ENCODE data around the gene VASN. TPM values are rescaled to one million over a fixed set of nuclear protein-coding genes. Genes with fewer than 3 reads are reported as not detected.
"Not testable (repeated sequence)": the region's sequence is repeated elsewhere in the genome, so short reads cannot be mapped to it uniquely, and the experiment has no call there.

The VASN gene
- total RNA-seq, 2 experiments from 2014 or later = not detected

GRCh38 chr16:4341250-4341649, 30.4 kb upstream of the VASN start:
- DNase-seq = no peak
- CTCF ChIA-PET = interaction anchor here (0.5 to 1.1 kb wide), 4 partner anchors 9 to 153 kb away, joined by 3 read pairs; no protein-coding TSS in a partner anchor
- ATAC-seq = no peak
- no peak overlapping the region for H3K4me3 Mint-ChIP-seq
- H3K27me3 Mint-ChIP-seq = no peaks in the 10 kb centered on the region
- H3K4me1 Mint-ChIP-seq = peaks cover 4% of the 10 kb centered on the region
- no peaks in the 10 kb centered on the region for H3K36me3 Mint-ChIP-seq
- no peak overlapping the region for H3K27ac Mint-ChIP-seq
- no peaks in the 10 kb centered on the region for H3K9me3 Mint-ChIP-seq (ENCODE audit: low read depth)

- Mint-ChIP-seq H3K4me3 (no peak overlapping the region), H3K27me3 (no peaks in the 10 kb centered on the region), H3K27ac (peak overlapping the region; percentile 18), H3K36me3 (no peaks in the 10 kb centered on the region), H3K4me1 (peaks cover 7% of the 10 kb centered on the region), H3K9me3 (ENCODE audit: low read depth) (no peaks in the 10 kb centered on the region)
- ATAC-seq (no peak), DNase-seq (no peak)
- CTCF ChIA-PET = no interaction called here
Observed at GRCh38 chr16:4342866-4343744, 28.5 kb upstream of the VASN start.

- DNase-seq; H3K27ac Mint-ChIP-seq; H3K9me3 Mint-ChIP-seq (ENCODE audit: low read depth); ATAC-seq; H3K27me3 Mint-ChIP-seq; H3K36me3 Mint-ChIP-seq; H3K4me3 Mint-ChIP-seq: not testable (repeated sequence)
- CTCF ChIA-PET = interaction anchor here (0.6 kb wide), 1 partner anchor 42 kb away, joined by 3 read pairs; no protein-coding TSS in a partner anchor
- H3K4me1 Mint-ChIP-seq = peaks cover 10% of the 10 kb centered on the region
Observed at GRCh38 chr16:4344300-4344982, 27.2 kb upstream of the VASN start.

- Mint-ChIP-seq H3K9me3 (ENCODE audit: low read depth) (no peaks in the 10 kb centered on the region), H3K4me1 (peaks cover 16% of the 10 kb centered on the region), H3K27ac (peak overlapping the region; percentile 70), H3K36me3 (no peaks in the 10 kb centered on the region), H3K27me3 (no peaks in the 10 kb centered on the region), H3K4me3 (no peak overlapping the region)
- ATAC-seq = no peak
- DNase-seq = no peak
- CTCF ChIA-PET = interaction anchor here (0.6 to 1.0 kb wide), 2 partner anchors 43 to 91 kb away, joined by 3 to 5 read pairs; no protein-coding TSS in a partner anchor
Observed at GRCh38 chr16:4344983-4345835, 26.4 kb upstream of the VASN start.

- CTCF ChIA-PET = interaction anchor here (1.0 to 1.9 kb wide), 3 partner anchors 18 to 92 kb away, joined by 4 to 5 read pairs (median 5); no protein-coding TSS in a partner anchor
- Mint-ChIP-seq H3K27me3 (no peaks in the 10 kb centered on the region), H3K4me1 (peaks cover 20% of the 10 kb centered on the region), H3K9me3 (ENCODE audit: low read depth) (no peaks in the 10 kb centered on the region), H3K4me3 (no peak overlapping the region), H3K36me3 (no peaks in the 10 kb centered on the region), H3K27ac (peak overlapping the region; percentile 70)
- no peak for DNase-seq
- no peak for ATAC-seq
Observed at GRCh38 chr16:4345836-4346781, 25.5 kb upstream of the VASN start.

GRCh38 chr16:4347010-4347409, 24.6 kb upstream of the VASN start:
- H3K4me1 Mint-ChIP-seq = peaks cover 27% of the 10 kb centered on the region
- H3K4me3 Mint-ChIP-seq = no peak overlapping the region
- no peak overlapping the region for H3K27ac Mint-ChIP-seq
- H3K27me3 Mint-ChIP-seq = no peaks in the 10 kb centered on the region
- CTCF ChIA-PET = interaction anchor here (0.9 to 1.9 kb wide), 5 partner anchors 12 to 93 kb away, joined by 3 to 5 read pairs (median 4); no protein-coding TSS in a partner anchor
- ATAC-seq (no peak), DNase-seq (no peak)
- no peaks in the 10 kb centered on the region for H3K36me3 Mint-ChIP-seq
- H3K9me3 Mint-ChIP-seq (ENCODE audit: low read depth) = no peaks in the 10 kb centered on the region

GRCh38 chr16:4347765-4348509, 23.7 kb upstream of the VASN start:
- CTCF ChIA-PET = interaction anchor here (0.9 to 1.9 kb wide), 5 partner anchors 11 to 94 kb away, joined by 3 to 5 read pairs (median 4); no protein-coding TSS in a partner anchor
- no peak overlapping the region for H3K4me3 Mint-ChIP-seq
- no peaks in the 10 kb centered on the region for H3K36me3 Mint-ChIP-seq
- H3K27ac Mint-ChIP-seq = peak overlapping the region; percentile 9
- no peaks in the 10 kb centered on the region for H3K27me3 Mint-ChIP-seq
- peaks cover 27% of the 10 kb centered on the region for H3K4me1 Mint-ChIP-seq
- ATAC-seq = no peak
- DNase-seq = no peak
- H3K9me3 Mint-ChIP-seq (ENCODE audit: low read depth) = no peaks in the 10 kb centered on the region

GRCh38 chr16:4349332-4349731, 22.3 kb upstream of the VASN start:
- peak overlapping the region; percentile 19 for H3K27ac Mint-ChIP-seq
- CTCF ChIA-PET = interaction anchor here (0.6 to 3.5 kb wide), 6 partner anchors 21 to 1450 kb away, joined by 3 to 21 read pairs (median 5); no protein-coding TSS in a partner anchor
- no peak for ATAC-seq

GRCh38 chr16:4350365-4350786, 21.3 kb upstream of the VASN start:
- Mint-ChIP-seq H3K4me3 (peak overlapping the region; percentile 84), H3K27ac (peak overlapping the region; percentile 87), H3K36me3 (peaks cover 9% of the 10 kb centered on the region), H3K9me3 (ENCODE audit: low read depth) (no peaks in the 10 kb centered on the region), H3K27me3 (no peaks in the 10 kb centered on the region), H3K4me1 (peaks cover 24% of the 10 kb centered on the region)
- CTCF ChIA-PET = interaction anchor here (0.8 to 3.5 kb wide), 8 partner anchors 9 to 96 kb away, joined by 3 to 21 read pairs (median 4); no protein-coding TSS in a partner anchor
- ATAC-seq = peak; percentile 11
- DNase-seq = no peak

More at GRCh38 chr16:4349332-4349731, 22.3 kb upstream of the VASN start:
- H3K4me3 Mint-ChIP-seq = no peak overlapping the region
- peaks cover 27% of the 10 kb centered on the region for H3K4me1 Mint-ChIP-seq
- H3K36me3 Mint-ChIP-seq = peaks cover 6% of the 10 kb centered on the region
- DNase-seq = no peak
- no peaks in the 10 kb centered on the region for H3K9me3 Mint-ChIP-seq (ENCODE audit: low read depth)
- no peaks in the 10 kb centered on the region for H3K27me3 Mint-ChIP-seq

- peak within 1 kb of the TSS; percentile 84 for H3K4me3 Mint-ChIP-seq
- H3K36me3 Mint-ChIP-seq = peaks cover 9% of the 10 kb centered on the region
- peak; percentile 98 for DNase-seq
- ATAC-seq = peak; percentile 95
- CTCF ChIA-PET = interaction anchor here (0.6 to 3.5 kb wide), 14 partner anchors 9 to 273 kb away, joined by 3 to 21 read pairs (median 4); partner anchors contain the start of gene TFAP4
- peaks cover 23% of the 10 kb centered on the region for H3K4me1 Mint-ChIP-seq
- H3K27me3 Mint-ChIP-seq = no peaks in the 10 kb centered on the region
- H3K27ac Mint-ChIP-seq = peak within 1 kb of the TSS; percentile 87
- no peaks in the 10 kb centered on the region for H3K9me3 Mint-ChIP-seq (ENCODE audit: low read depth)
Observed at GRCh38 chr16:4350787-4351659, 20.6 kb upstream of the VASN start, which contains the start of gene PAM16. Gene PAM16 (minus strand): TSS chr16:4351321. CDS start chr16:4351234, 87 bp downstream.

Measured in activated CD8-positive, alpha-beta memory T cell treated with anti-CD3 and anti-CD28 coated beads, Interleukin-2, amount 10 ng/mL, durations not matched to agents 7 days and 5 days (primary cell).